ENCODE measurements around the gene LRRC3C.
A peak's percentile ranks its signal among the peaks of the same experiment; 100 is the strongest.

Gene LRRC3C

DNA sequence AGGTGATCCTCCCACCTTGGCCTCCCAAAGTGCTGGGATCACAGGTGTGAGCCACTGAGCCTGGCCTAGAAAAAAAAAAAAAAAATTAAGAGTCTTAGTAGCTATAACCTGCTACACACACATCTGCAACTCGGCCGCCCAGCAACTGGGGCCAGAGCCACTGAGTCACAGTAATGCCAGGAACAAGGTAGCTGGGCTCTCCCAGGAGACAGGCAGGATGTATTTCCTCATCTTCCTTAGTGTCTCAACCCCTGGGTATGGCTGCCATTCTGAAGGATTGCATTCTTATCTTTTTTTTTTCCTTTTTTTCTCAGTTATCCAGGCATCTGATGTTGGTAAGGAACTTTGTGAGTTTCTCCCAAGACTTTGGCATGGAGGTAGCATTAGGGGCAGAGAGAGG, 46.0 kb downstream of the LRRC3C start:
- Histone ChIP-seq H3K27ac (ENCODE audit: insufficient read depth, low read depth, low read length, poor library complexity, severe bottlenecking) (no peak overlapping the region), H3K36me3 (ENCODE audit: control insufficient read depth, insufficient read depth, low read length) (no peaks in the 10 kb centered on the region), H3K4me3 (ENCODE audit: insufficient read depth, low read depth, low read length) (no peak overlapping the region), H3K9me3 (ENCODE audit: control insufficient read depth, low read length) (no peaks in the 10 kb centered on the region), H3K27me3 (ENCODE audit: control insufficient read depth, insufficient read depth, low read length, poor library complexity, severe bottlenecking) (peaks cover 26% of the 10 kb centered on the region), H3K4me1 (ENCODE audit: control insufficient read depth, insufficient read depth, low read length) (no peaks in the 10 kb centered on the region)
- WGBS, 2 experiments, result 90 to 91% methylated on average over 2 of the region's 2 CpGs

DNA sequence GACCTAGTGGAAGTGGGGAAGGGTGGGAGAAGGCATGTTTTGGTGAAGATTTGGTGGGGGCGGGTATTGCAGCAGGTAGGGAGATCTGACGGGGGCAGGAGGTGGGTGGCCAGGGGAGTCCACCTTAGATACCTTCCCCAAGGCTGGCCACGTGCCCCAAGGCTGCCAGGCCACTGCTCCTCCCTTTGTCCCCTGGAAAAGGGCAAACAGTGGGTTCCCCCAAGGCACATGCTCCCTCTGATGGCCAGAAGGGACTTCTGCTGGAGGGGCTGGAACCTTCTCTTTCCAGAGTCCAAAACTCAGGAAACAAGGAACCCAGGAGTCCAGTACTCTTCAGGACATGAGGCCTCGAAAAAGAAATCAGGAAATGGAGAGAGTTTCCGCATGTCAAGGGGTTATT, 46.9 kb downstream of the LRRC3C start:
- no peaks in the 10 kb centered on the region for H3K9me3 ChIP-seq (ENCODE audit: control insufficient read depth, low read length)
- no peaks in the 10 kb centered on the region for H3K4me1 ChIP-seq (ENCODE audit: control insufficient read depth, insufficient read depth, low read length)
- H3K27ac ChIP-seq (ENCODE audit: insufficient read depth, low read depth, low read length, poor library complexity, severe bottlenecking), result no peak overlapping the region
- H3K27me3 ChIP-seq (ENCODE audit: control insufficient read depth, insufficient read depth, low read length, poor library complexity, severe bottlenecking), result peaks cover 30% of the 10 kb centered on the region
- H3K4me3 ChIP-seq (ENCODE audit: insufficient read depth, low read depth, low read length), result no peak overlapping the region
- H3K36me3 ChIP-seq (ENCODE audit: control insufficient read depth, insufficient read depth, low read length), result no peaks in the 10 kb centered on the region
- 88 to 90% methylated on average over 5 of the region's 5 CpGs for whole genome bisulfite sequencing, 2 experiments

DNA sequence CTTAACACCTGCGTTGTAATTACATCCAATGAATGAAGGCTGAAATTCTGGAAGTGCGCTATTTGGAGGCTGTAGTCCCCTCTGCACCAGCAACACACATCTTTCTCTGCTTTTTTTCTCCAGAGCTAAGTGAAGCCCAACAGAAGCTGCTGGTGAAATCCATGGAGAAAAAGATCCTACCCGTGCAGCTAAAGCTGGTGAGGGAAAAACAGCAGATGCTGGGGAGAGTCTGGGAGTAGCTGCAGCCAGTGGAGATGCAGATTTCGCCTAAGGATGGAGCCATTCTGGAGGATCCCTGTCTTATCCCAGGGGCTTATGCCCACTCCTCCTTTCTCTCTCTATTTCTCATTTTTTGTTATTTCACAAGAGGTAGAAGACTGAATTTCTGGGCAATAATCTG, 48.3 kb downstream of the LRRC3C start:
- H3K9me3 ChIP-seq (ENCODE audit: control insufficient read depth, low read length), result no peaks in the 10 kb centered on the region
- H3K36me3 ChIP-seq (ENCODE audit: control insufficient read depth, insufficient read depth, low read length), result no peaks in the 10 kb centered on the region
- H3K4me3 ChIP-seq (ENCODE audit: insufficient read depth, low read depth, low read length), result no peak overlapping the region
- WGBS, 2 experiments, result 77 to 87% methylated on average over 4 of the region's 4 CpGs
- H3K27ac ChIP-seq (ENCODE audit: insufficient read depth, low read depth, low read length, poor library complexity, severe bottlenecking), result no peak overlapping the region
- no peaks in the 10 kb centered on the region for H3K4me1 ChIP-seq (ENCODE audit: control insufficient read depth, insufficient read depth, low read length)
- H3K27me3 ChIP-seq (ENCODE audit: control insufficient read depth, insufficient read depth, low read length, poor library complexity, severe bottlenecking), result peaks cover 27% of the 10 kb centered on the region

DNA sequence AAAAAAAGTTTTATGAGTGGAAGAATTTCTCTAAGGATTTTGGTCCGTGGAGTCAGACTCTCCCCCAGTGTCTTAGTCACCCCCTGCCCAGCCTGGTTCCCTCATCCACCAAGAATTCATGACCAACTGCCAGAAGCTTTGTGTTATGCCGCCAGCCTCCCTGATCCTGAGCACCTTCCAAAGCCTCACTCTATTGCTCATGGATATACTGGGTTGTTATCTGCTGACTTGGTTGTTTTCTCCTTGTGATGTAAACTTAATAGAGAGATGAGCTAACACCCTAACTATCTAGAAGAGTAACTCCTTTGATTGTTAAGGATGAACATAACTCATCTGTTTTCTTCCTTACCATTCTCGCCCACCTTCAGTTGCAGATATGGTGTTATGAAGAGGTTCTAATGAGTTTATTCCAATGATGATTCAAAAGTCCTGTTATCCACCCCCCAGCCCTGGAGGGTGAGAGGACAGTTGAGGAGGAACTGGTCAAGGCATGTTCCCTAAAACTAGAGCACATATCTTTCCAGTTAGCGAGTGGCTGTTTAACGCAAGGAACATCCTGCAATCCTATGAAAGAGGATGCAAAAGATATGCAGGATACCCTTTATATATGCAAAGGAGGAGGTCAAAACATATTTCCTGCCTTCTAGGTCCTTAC, 51.6 kb downstream of the LRRC3C start:
- Histone ChIP-seq H3K27me3 (ENCODE audit: control insufficient read depth, insufficient read depth, low read length, poor library complexity, severe bottlenecking) (peaks cover 18% of the 10 kb centered on the region), H3K4me1 (ENCODE audit: control insufficient read depth, insufficient read depth, low read length) (no peaks in the 10 kb centered on the region), H3K4me3 (ENCODE audit: insufficient read depth, low read depth, low read length) (no peak overlapping the region), H3K9me3 (ENCODE audit: control insufficient read depth, low read length) (no peaks in the 10 kb centered on the region), H3K27ac (ENCODE audit: insufficient read depth, low read depth, low read length, poor library complexity, severe bottlenecking) (no peak overlapping the region), H3K36me3 (ENCODE audit: control insufficient read depth, insufficient read depth, low read length) (peaks cover 1% of the 10 kb centered on the region)
- 70 to 72% methylated on average over 4 of the region's 5 CpGs for WGBS, 2 experiments

DNA sequence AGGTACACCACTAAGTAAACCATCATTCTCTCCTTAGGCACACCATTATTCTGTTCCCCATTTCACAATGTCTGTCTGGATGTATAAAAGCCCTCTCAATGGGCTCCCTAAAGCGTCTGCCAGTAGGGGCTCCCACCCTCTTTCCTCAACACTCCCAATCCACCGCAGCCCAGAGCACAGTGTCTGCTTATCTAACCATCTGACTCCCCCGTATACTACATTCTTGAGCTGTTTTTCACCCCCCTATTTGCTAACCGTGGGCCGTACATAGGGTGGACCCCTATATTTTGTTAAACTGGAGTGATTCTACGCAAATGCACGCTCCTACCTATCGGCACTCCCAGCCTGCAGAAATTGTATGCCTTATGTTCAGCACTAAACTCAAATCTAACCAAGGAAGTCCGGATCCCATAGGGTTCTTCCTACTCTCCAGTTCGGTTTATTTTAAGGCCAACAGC, 52.4 kb downstream of the LRRC3C start:
- Histone ChIP-seq H3K27me3 (ENCODE audit: control insufficient read depth, insufficient read depth, low read length, poor library complexity, severe bottlenecking) (peaks cover 18% of the 10 kb centered on the region), H3K4me3 (ENCODE audit: insufficient read depth, low read depth, low read length) (peak overlapping the region; percentile 92), H3K36me3 (ENCODE audit: control insufficient read depth, insufficient read depth, low read length) (peaks cover 9% of the 10 kb centered on the region), H3K27ac (ENCODE audit: insufficient read depth, low read depth, low read length, poor library complexity, severe bottlenecking) (no peak overlapping the region), H3K4me1 (ENCODE audit: control insufficient read depth, insufficient read depth, low read length) (no peaks in the 10 kb centered on the region), H3K9me3 (ENCODE audit: control insufficient read depth, low read length) (no peaks in the 10 kb centered on the region)
- 3% methylated on average over 10 of the region's 10 CpGs for WGBS, 2 experiments

DNA sequence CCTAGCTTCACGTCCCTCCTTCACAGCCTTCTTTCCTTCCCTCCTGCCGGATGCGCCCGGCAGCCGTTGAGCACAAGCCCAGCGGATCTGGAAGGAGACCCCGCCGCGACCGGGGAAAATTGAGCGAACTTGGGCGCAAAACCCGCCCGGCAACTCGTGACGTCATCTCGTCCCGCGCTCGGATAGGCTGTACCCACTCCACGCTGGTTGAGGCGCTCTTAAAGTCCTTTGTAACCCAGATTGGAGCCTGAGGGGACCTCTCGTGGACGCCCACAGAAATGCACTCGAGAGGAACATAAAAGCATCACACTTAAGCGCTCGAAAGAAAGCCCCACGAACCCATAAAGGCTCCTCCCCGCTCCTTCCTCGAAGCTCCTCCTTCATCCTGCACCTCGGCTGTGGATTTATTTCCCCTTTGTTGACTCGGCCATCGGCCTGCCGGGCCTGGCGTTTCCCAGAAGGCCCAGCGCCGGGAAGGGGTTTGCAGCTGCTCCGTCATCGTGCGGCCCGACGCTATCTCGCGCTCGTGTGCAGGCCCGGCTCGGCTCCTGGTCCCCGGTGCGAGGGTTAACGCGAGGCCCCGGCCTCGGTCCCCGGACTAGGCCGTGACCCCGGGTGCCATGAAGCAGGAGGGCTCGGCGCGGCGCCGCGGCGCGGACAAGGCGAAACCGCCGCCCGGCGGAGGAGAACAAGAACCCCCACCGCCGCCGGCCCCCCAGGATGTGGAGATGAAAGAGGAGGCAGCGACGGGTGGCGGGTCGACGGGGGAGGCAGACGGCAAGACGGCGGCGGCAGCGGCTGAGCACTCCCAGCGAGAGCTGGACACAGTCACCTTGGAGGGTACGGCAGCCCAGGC, 53.0 kb downstream of the LRRC3C start, which contains the start of gene PSMD3:
Gene PSMD3, plus strand, starts transcription at position 457 of the 856 bp plus-strand sequence. Its CDS starts 164 bp downstream, at position 621.
- Histone ChIP-seq H3K27ac (ENCODE audit: insufficient read depth, low read depth, low read length, poor library complexity, severe bottlenecking) (peak within 1 kb of the TSS; percentile 88), H3K9me3 (ENCODE audit: control insufficient read depth, low read length) (no peaks in the 10 kb centered on the region), H3K36me3 (ENCODE audit: control insufficient read depth, insufficient read depth, low read length) (peaks cover 15% of the 10 kb centered on the region), H3K4me3 (ENCODE audit: insufficient read depth, low read depth, low read length) (peak within 1 kb of the TSS; percentile 92), H3K27me3 (ENCODE audit: control insufficient read depth, insufficient read depth, low read length, poor library complexity, severe bottlenecking) (peaks cover 18% of the 10 kb centered on the region), H3K4me1 (ENCODE audit: control insufficient read depth, insufficient read depth, low read length) (no peaks in the 10 kb centered on the region)
- 0% methylated on average over 84 of the region's 84 CpGs for WGBS, 2 experiments

DNA sequence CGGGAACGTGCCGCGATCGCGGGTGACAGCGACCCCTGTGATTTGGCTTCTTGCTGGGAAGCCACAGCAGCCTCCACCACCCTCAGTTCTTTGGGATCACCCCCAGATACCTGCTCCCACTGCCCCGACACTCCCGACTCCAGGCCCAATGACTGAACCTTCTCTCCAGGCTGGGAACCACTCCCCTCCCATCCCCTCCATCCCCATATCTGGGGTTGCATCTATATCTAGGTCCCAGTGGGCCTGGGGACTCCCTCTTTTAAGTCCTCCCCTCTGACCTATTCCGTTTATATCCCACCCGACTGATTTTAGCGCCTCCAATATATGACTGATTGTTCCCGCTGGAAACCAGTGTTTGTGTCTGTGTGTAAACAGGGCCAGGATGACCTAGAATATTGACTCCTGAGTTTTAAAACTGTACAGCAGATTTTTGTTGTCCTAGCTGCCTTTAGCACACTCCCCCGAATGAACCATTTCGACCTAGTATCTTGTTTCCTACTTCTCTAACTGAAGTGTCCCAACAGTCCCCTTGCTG, 53.7 kb downstream of the LRRC3C start:
- 1 to 3% methylated on average over 15 of the region's 15 CpGs for WGBS, 2 experiments
- Histone ChIP-seq H3K4me1 (ENCODE audit: control insufficient read depth, insufficient read depth, low read length) (no peaks in the 10 kb centered on the region), H3K27ac (ENCODE audit: insufficient read depth, low read depth, low read length, poor library complexity, severe bottlenecking) (peak overlapping the region; percentile 88), H3K9me3 (ENCODE audit: control insufficient read depth, low read length) (no peaks in the 10 kb centered on the region), H3K4me3 (ENCODE audit: insufficient read depth, low read depth, low read length) (peak overlapping the region; percentile 92), H3K36me3 (ENCODE audit: control insufficient read depth, insufficient read depth, low read length) (peaks cover 22% of the 10 kb centered on the region), H3K27me3 (ENCODE audit: control insufficient read depth, insufficient read depth, low read length, poor library complexity, severe bottlenecking) (peaks cover 18% of the 10 kb centered on the region)

DNA sequence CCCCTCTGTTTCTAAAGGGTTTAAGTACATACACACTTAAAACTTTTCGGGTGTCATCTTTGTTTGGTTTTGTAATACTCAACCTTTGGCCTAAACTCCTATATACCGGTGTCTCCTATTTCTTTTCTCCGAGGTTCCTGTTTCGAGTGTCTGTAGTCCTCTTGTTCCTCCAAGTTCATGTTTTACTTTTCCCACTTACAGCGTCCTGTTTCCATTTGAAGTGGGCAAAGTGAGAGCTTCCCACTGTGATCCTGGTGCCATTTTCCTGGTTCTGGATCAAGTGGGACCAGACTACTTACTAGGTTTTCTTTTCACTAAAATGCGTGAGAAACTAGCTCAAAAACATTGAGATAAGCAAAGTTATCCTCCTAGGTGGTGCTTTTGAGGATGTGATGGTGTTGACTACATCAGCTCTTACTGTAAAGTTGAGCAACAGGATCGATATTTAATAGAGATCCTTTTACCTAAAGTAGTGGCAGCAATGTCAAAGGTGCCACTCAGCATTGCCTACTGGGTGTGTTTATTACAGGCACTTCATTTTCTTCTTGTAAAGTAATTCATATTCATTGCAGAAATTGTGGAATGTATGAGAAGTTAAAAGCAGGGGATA, 54.3 kb downstream of the LRRC3C start:
- no peaks in the 10 kb centered on the region for H3K4me1 ChIP-seq (ENCODE audit: control insufficient read depth, insufficient read depth, low read length)
- peak overlapping the region; percentile 92 for H3K4me3 ChIP-seq (ENCODE audit: insufficient read depth, low read depth, low read length)
- no peak overlapping the region for H3K27ac ChIP-seq (ENCODE audit: insufficient read depth, low read depth, low read length, poor library complexity, severe bottlenecking)
- 52 to 59% methylated on average over 7 of the region's 7 CpGs for WGBS, 2 experiments
- H3K9me3 ChIP-seq (ENCODE audit: control insufficient read depth, low read length), result no peaks in the 10 kb centered on the region
- peaks cover 18% of the 10 kb centered on the region for H3K27me3 ChIP-seq (ENCODE audit: control insufficient read depth, insufficient read depth, low read length, poor library complexity, severe bottlenecking)
- H3K36me3 ChIP-seq (ENCODE audit: control insufficient read depth, insufficient read depth, low read length), result peaks cover 28% of the 10 kb centered on the region

DNA sequence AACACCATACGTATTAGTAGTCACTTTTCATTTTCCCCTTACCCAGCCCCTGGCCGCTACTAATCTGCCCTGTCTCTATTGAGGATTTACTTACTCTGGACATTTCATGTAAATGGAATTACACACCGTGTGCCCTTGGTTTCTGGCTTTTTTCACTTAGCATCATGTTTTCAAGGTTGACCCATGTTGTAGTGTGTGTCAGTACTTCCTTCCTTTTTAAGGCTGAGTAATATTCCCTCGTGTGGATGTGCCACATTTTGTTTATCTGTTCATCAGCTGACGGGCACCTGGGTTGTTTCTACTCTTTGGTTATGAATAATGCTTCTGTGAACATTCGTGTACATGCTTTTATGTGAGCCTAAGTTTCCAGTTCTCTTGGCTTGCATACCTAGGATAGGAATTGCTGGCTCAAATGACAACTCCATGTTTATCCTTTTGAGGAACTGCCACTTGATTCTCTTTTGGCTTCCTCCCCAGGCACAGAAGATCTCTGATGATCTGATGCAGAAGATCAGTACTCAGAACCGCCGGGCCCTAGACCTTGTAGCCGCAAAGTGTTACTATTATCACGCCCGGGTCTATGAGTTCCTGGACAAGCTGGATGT, 60.8 kb downstream of the LRRC3C start:
- WGBS, 2 experiments, result 96 to 97% methylated on average over 11 of the region's 11 CpGs
- H3K4me3 ChIP-seq (ENCODE audit: insufficient read depth, low read depth, low read length), result no peak overlapping the region
- H3K9me3 ChIP-seq (ENCODE audit: control insufficient read depth, low read length), result no peaks in the 10 kb centered on the region
- no peaks in the 10 kb centered on the region for H3K27me3 ChIP-seq (ENCODE audit: control insufficient read depth, insufficient read depth, low read length, poor library complexity, severe bottlenecking)
- peaks cover 75% of the 10 kb centered on the region for H3K36me3 ChIP-seq (ENCODE audit: control insufficient read depth, insufficient read depth, low read length)
- H3K27ac ChIP-seq (ENCODE audit: insufficient read depth, low read depth, low read length, poor library complexity, severe bottlenecking), result no peak overlapping the region
- H3K4me1 ChIP-seq (ENCODE audit: control insufficient read depth, insufficient read depth, low read length), result no peaks in the 10 kb centered on the region
